Measurements from ENCODE around the gene AMPD3. TPM values are rescaled to one million over a fixed set of nuclear protein-coding genes. Genes with fewer than 3 reads are reported as not detected.

The AMPD3 gene
- total RNA-seq, 1 donor from 2014 or later: 2.2 TPM

GRCh38 chr11:10551845-10552352, 96.8 kb downstream of the AMPD3 start:
- H3K36me3 Mint-ChIP-seq (ENCODE audit: low read depth): no peaks in the 10 kb centered on the region

GRCh38 chr11:10556590-10556989, 101.5 kb downstream of the AMPD3 start:
- no peak for DNase-seq (ENCODE audit: low spot score)
- no peak overlapping the region for H3K27ac Mint-ChIP-seq (ENCODE audit: unreplicated experiment)
- peaks cover 6% of the 10 kb centered on the region for H3K9me3 Mint-ChIP-seq (ENCODE audit: low read depth)
- H3K36me3 Mint-ChIP-seq (ENCODE audit: low read depth): no peaks in the 10 kb centered on the region
- no peak for TF ChIP-seq CTCF (IDR thresholded peaks at IDR 0.05)
- H3K27me3 Mint-ChIP-seq (ENCODE audit: low read depth): no peaks in the 10 kb centered on the region
- no peak overlapping the region for H3K4me3 Mint-ChIP-seq (ENCODE audit: unreplicated experiment)
- no peaks in the 10 kb centered on the region for H3K4me1 Mint-ChIP-seq (ENCODE audit: low read depth)

More at GRCh38 chr11:10551845-10552352, 96.8 kb downstream of the AMPD3 start:
- no peak for DNase-seq (ENCODE audit: low spot score)
- Mint-ChIP-seq H3K4me3 (ENCODE audit: unreplicated experiment) (no peak overlapping the region), H3K27ac (ENCODE audit: unreplicated experiment) (no peak overlapping the region), H3K9me3 (ENCODE audit: low read depth) (peaks cover 11% of the 10 kb centered on the region), H3K4me1 (ENCODE audit: low read depth) (peaks cover 3% of the 10 kb centered on the region), H3K27me3 (ENCODE audit: low read depth) (no peaks in the 10 kb centered on the region)
- no peak for TF ChIP-seq CTCF (IDR thresholded peaks at IDR 0.05)

Other genes starting within 250 kb of the AMPD3 start
- 44.5 to 49.2 TPM (median 47.8 TPM) in 3 replicates for gene SBF2, start 161.0 kb upstream of the AMPD3 start, total RNA-seq
- gene ADM, start 150.2 kb upstream of the AMPD3 start, total RNA-seq: 33.0 to 53.8 TPM (median 49.2 TPM) in 3 replicates
- 18.9 to 35.9 TPM (median 30.4 TPM) in 3 replicates for gene RNF141, start 85.9 kb downstream of the AMPD3 start, total RNA-seq
- gene LYVE1, start 113.4 kb downstream of the AMPD3 start, total RNA-seq: 1.2 to 5.2 TPM (median 3.5 TPM) in 3 replicates
- 19.2 to 51.0 TPM (median 50.6 TPM) in 3 replicates for gene IRAG1, start 238.5 kb downstream of the AMPD3 start, total RNA-seq

Measured in chondrocyte (in vitro differentiated cells).